Measurements from ENCODE around the gene INVS. TPM values are rescaled to one million over a fixed set of nuclear protein-coding genes. Genes with fewer than 3 reads are reported as not detected.

INVS gene
- total and polyA plus RNA-seq, 2 of the 13 experiments (the other 11 are each of a cell fraction or from before 2014, with no cell fraction given), result 11.3 to 16.3 TPM

GRCh38 chr9:100098887-100099721 is at the start of gene INVS, which contains the start of gene ERP44 (continued):
- TF ChIP-seq, protein P1, sequence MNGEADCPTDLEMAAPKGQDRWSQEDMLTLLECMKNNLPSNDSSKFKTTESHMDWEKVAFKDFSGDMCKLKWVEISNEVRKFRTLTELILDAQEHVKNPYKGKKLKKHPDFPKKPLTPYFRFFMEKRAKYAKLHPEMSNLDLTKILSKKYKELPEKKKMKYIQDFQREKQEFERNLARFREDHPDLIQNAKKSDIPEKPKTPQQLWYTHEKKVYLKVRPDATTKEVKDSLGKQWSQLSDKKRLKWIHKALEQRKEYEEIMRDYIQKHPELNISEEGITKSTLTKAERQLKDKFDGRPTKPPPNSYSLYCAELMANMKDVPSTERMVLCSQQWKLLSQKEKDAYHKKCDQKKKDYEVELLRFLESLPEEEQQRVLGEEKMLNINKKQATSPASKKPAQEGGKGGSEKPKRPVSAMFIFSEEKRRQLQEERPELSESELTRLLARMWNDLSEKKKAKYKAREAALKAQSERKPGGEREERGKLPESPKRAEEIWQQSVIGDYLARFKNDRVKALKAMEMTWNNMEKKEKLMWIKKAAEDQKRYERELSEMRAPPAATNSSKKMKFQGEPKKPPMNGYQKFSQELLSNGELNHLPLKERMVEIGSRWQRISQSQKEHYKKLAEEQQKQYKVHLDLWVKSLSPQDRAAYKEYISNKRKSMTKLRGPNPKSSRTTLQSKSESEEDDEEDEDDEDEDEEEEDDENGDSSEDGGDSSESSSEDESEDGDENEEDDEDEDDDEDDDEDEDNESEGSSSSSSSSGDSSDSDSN (CRISPR knock-in tag; IDR thresholded peaks at IDR 0.05), result peak; percentile 86
- no peak for TF ChIP-seq ATF3 (CRISPR knock-in tag; IDR thresholded peaks at IDR 0.05)
- TF ChIP-seq, protein P2, sequence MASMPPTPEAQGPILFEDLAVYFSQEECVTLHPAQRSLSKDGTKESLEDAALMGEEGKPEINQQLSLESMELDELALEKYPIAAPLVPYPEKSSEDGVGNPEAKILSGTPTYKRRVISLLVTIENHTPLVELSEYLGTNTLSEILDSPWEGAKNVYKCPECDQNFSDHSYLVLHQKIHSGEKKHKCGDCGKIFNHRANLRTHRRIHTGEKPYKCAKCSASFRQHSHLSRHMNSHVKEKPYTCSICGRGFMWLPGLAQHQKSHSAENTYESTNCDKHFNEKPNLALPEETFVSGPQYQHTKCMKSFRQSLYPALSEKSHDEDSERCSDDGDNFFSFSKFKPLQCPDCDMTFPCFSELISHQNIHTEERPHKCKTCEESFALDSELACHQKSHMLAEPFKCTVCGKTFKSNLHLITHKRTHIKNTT (CRISPR knock-in tag; IDR thresholded peaks at IDR 0.05), result no peak
- no peak for TF ChIP-seq SMARCE1 (IDR thresholded peaks at IDR 0.05; ENCODE audit: borderline replicate concordance)
- peak; percentile 35; the same call in 1 of the 2 replicates for TF ChIP-seq ETV6 (CRISPR knock-in tag; conservative IDR thresholded peaks at IDR 0.05)
- TF ChIP-seq FOSL2 (CRISPR knock-in tag; IDR thresholded peaks at IDR 0.05), result peak; percentile 53
- TF ChIP-seq ZBTB40 (IDR thresholded peaks at IDR 0.05), result 0 out of 2 replicates have a peak, but pooled peaks have one; percentile 24
- TF ChIP-seq ZBTB40 (CRISPR knock-in tag; IDR thresholded peaks at IDR 0.05), result peak; percentile 81; the same call in 1 of the 2 replicates
- no peak for TF ChIP-seq ZNF264 (CRISPR knock-in tag; IDR thresholded peaks at IDR 0.05)
- no peak; the same call in 1 of the 2 replicates for TF ChIP-seq CEBPG (CRISPR knock-in tag; IDR thresholded peaks at IDR 0.05)
- TF ChIP-seq ZNF343 (CRISPR knock-in tag; IDR thresholded peaks at IDR 0.05), result peak; percentile 72; the same call in 1 of the 2 replicates
- TF ChIP-seq HOXA9 (CRISPR knock-in tag; IDR thresholded peaks at IDR 0.05; ENCODE audit: borderline replicate concordance), result no peak
- TF ChIP-seq ZMYM3 (CRISPR knock-in tag; IDR thresholded peaks at IDR 0.05), result peak; percentile 73; the same call in 1 of the 2 replicates
- TF ChIP-seq NRL (CRISPR knock-in tag; IDR thresholded peaks at IDR 0.05; ENCODE audit: borderline replicate concordance), result no peak
- peak; percentile 21 for TF ChIP-seq KLF6 (CRISPR knock-in tag; IDR thresholded peaks at IDR 0.05)
- TF ChIP-seq HNRNPH1 (optimal IDR thresholded peaks at IDR 0.05; ENCODE audit: low read depth, low read length), result no peak
- no peak for TF ChIP-seq ZNF207 (IDR thresholded peaks at IDR 0.05; ENCODE audit: borderline replicate concordance)

Measured in HepG2 (cell line).